BLaER1 treated with 17β-estradiol and CSF1 and Interleukin-3, amounts not matched to agents 10 nM and 100 nM (cell line): ENCODE data around the gene SCAF1.
A peak's percentile ranks its signal among the peaks of the same experiment; 100 is the strongest.

Experiments used
- H3K27ac ChIP-seq, 11 experiments: shearing (Covaris generic); formaldehyde crosslinking; 2 replicates each; pipeline ENCODE4 v1.8.1; 2022
- H3K27me3 ChIP-seq, 11 experiments: shearing (Covaris generic); formaldehyde crosslinking; 2 replicates each; pipeline ENCODE4 v1.8.1; 2022
- H3K36me3 ChIP-seq, 11 experiments: shearing (Covaris generic); formaldehyde crosslinking; 2 replicates each; pipeline ENCODE4 v1.8.1; 2022
- H3K4me1 ChIP-seq, 10 experiments: shearing (Covaris generic); formaldehyde crosslinking; 2 replicates each; pipeline ENCODE4 v1.8.1; 2022
- H3K4me2 ChIP-seq, 11 experiments: shearing (Covaris generic); formaldehyde crosslinking; 2 replicates each; pipeline ENCODE4 v1.8.1; 2022
- H3K4me3 ChIP-seq, 10 experiments: shearing (Covaris generic); formaldehyde crosslinking; 2 replicates each; pipeline ENCODE4 v1.8.1; 2022
- H3K9ac ChIP-seq, 11 experiments: shearing (Covaris generic); formaldehyde crosslinking; 2 replicates each; pipeline ENCODE4 v1.8.1; 2022
- H3K9me3 ChIP-seq, 11 experiments: shearing (Covaris generic); formaldehyde crosslinking; replicated peaks in 1 of 11; 2 replicates each; pipeline ENCODE4 v1.8.1; 2022
- H4K20me1 ChIP-seq, 11 experiments: shearing (Covaris generic); formaldehyde crosslinking; 2 replicates each; pipeline ENCODE4 v1.8.1; 2022
- Cebpa-rat ChIP-seq, 11 experiments: shearing (Covaris generic); IDR thresholded peaks; 2 replicates each; pipeline ENCODE4 v1.8.1; 2022

Gene SCAF1

DNA sequence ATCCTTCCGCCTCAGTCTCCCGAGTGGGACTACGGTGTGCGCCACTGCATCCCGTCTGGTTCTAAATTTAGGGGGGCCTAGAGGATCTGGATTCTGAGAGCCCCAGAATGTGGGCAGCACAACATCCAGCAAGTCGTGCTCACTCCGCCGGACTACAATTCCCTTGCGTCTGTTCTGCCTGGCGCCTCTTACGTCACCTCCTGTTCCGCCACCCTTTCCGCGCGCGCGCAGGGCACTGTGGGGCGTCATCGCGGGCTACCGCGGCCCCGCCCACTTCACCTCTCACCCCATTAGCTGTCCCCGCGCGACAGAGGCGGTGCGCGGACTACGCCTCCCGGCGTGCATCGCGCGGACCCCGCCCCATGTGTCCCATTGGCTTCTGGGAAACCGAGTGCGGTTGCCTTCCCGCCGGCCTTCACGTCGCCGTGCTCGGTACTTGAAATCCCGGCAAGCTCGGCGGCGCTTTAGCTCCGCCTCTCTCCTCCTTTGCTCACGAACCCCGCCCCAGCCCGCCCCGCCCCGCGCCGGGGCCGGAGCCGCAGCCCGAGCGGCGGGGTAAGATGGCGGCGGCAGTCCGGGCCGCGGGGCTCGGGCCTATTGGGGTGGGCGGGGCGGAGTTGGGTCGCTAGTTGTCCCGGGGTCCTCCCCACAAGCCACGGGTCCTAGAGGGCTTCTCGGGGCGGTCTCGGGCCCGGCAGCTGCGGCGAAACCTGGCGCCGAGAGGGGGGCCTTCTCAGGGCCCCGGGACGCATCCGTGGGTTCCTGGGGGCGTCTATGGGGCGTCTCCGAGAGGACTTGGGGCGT, at the start of gene SCAF1:
Gene SCAF1 (plus strand): TSS at position 522 of the 804 bp plus-strand sequence. CDS start 2,818 bp downstream, outside the sequence.
- no peaks in the 10 kb centered on the region for H3K9me3 ChIP-seq
- peak within 1 kb of the TSS; percentile 94 to 99 (median 97) for H3K27ac ChIP-seq
- no peaks in the 10 kb centered on the region for H3K27me3 ChIP-seq
- peaks cover 23 to 29% (median 28%) of the 10 kb centered on the region in 11 experiments for H3K36me3 ChIP-seq
- H4K20me1 ChIP-seq = peaks cover 12 to 35% (median 26%) of the 10 kb centered on the region in 11 experiments; a peak in 19 of 22 replicates
- H3K4me3 ChIP-seq = peak within 1 kb of the TSS; percentile 89 to 100 (median 98)
- H3K9ac ChIP-seq = peak within 1 kb of the TSS; percentile 97 to 100 (median 99)
- TF ChIP-seq Cebpa-rat (IDR thresholded peaks at IDR 0.05) = no peak
- peaks cover 44 to 67% (median 64%) of the 10 kb centered on the region in 10 experiments for H3K4me1 ChIP-seq
- H3K4me2 ChIP-seq = peak within 1 kb of the TSS; percentile 97 to 99 (median 99)

DNA sequence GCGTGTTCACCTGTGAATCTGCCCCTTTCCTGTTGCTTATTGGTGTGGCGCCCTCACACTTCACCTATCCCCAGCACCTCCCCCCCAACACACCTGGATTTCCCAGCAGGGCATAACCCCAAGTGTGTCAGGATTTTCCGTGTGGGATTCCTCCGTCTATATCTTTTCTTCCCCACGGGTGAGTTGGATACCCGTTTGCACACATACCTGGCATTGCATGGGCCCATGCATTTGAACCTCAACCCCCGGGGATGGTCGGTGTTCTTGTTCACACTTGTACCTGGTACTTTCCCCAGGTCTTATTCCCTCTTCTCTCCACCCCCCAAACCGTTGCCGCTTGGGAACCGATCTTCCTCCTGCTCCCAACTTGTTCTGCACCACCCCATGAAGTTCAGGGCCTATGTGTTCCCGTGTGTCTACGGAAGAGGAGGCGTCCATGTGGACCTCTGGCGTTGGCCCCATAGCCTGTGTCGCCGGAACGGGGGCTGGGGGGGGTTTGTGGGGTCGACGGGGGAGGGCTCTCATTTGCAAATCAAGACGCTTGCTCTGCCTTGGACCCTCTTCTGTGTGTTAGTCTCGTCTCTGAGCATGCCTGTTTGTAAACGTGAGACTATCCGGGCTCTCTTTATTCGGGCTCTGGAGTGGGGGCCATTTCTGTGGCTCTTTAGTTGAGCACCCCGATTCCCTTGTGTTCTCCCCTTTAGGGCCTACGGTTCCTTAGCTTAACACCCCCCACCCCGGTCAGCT, 49.4 kb upstream of the SCAF1 start:
- no peak for TF ChIP-seq Cebpa-rat (IDR thresholded peaks at IDR 0.05)
- H3K36me3 ChIP-seq = peaks cover 31 to 40% (median 36%) of the 10 kb centered on the region in 11 experiments
- H3K9ac ChIP-seq = peak overlapping the region; percentile 77 to 98 (median 91)
- H3K4me3 ChIP-seq = peak overlapping the region; percentile 80 to 95 (median 90)
- peak overlapping the region; percentile 92 to 100 (median 98) for H3K4me2 ChIP-seq
- H3K27ac ChIP-seq = peak overlapping the region in 9 of 11 experiments; percentile 73 to 100 (median 97); a peak in 19 of 22 replicates
- peaks cover 8 to 29% (median 12%) of the 10 kb centered on the region in 10 experiments; a peak in 19 of 20 replicates for H3K4me1 ChIP-seq
- no peaks in the 10 kb centered on the region for H3K27me3 ChIP-seq
- peaks cover 19 to 58% (median 44%) of the 10 kb centered on the region in 11 experiments; a peak in 21 of 22 replicates for H4K20me1 ChIP-seq
- no peaks in the 10 kb centered on the region for H3K9me3 ChIP-seq

- Histone ChIP-seq H3K9ac (peak overlapping the region; percentile 44 to 98 (median 91); a peak in 19 of 22 replicates), H3K4me3 (peak overlapping the region; percentile 80 to 95 (median 90)), H3K9me3 (no peaks in the 10 kb centered on the region), H3K27ac (peak overlapping the region in 9 of 11 experiments; percentile 50 to 100 (median 63); a peak in 19 of 22 replicates), H4K20me1 (peaks cover 22 to 66% (median 52%) of the 10 kb centered on the region in 11 experiments; a peak in 21 of 22 replicates), H3K27me3 (no peaks in the 10 kb centered on the region), H3K36me3 (peaks cover 39 to 48% (median 44%) of the 10 kb centered on the region in 11 experiments), H3K4me1 (peaks cover 8 to 29% (median 12%) of the 10 kb centered on the region in 10 experiments; a peak in 19 of 20 replicates), H3K4me2 (peak overlapping the region; percentile 92 to 100 (median 98))
- TF ChIP-seq Cebpa-rat (IDR thresholded peaks at IDR 0.05) = no peak
These were observed 48.5 kb upstream of the SCAF1 start for GRCh38 chr19:49593233-49594113.

DNA sequence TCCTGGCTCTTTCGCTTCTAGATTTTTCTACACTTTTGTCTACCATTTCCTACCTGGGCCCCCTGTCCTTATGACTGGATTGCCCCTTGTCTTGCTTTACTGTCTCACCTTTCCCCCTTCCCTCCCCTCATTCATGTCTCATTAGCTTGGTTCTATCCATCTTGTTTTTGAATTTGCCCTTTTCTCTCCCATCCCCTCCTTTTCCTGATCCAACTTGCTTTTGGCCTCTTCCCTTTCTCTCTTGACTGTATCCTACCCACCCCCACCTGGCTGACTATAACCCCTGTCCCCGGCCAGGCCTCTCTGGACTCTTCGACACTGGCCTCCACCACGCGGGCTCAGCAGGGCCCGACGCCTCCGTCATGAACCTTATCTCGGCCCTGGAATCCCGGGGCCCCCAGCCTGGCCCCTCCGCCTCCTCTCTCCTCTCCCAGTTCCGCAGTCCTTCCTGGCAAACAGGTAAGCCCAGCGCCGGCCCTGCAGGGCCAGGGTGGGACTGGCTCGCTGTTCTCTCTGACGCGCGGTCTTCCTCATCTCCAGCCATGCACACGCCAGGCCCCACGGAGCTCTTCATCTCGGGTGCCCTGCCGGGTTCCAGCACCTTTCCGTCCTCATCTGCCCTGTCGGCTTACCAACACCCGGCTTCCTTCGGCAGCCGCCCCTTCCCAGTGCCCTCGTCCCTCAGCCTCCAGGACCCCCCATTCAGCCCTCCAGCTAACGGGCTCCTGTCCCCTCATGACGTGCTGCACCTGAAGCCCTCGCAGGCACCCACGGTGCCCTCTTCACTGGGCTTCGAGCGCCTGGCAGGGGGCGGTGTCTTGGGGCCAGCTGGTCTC, 47.6 kb upstream of the SCAF1 start:
- peaks cover 8 to 29% (median 12%) of the 10 kb centered on the region in 10 experiments; a peak in 19 of 20 replicates for H3K4me1 ChIP-seq
- H3K9me3 ChIP-seq = no peaks in the 10 kb centered on the region
- peaks cover 48 to 57% (median 53%) of the 10 kb centered on the region in 11 experiments for H3K36me3 ChIP-seq
- TF ChIP-seq Cebpa-rat (IDR thresholded peaks at IDR 0.05) = no peak
- peak overlapping the region; percentile 92 to 100 (median 98) for H3K4me2 ChIP-seq
- H4K20me1 ChIP-seq = peaks cover 31 to 75% (median 62%) of the 10 kb centered on the region in 11 experiments; a peak in 21 of 22 replicates
- peak overlapping the region in 3 of 11 experiments; percentile 23 to 44 (median 35); a peak in 2 of 22 replicates for H3K9ac ChIP-seq
- peak overlapping the region in 4 of 10 experiments; percentile 87 to 94 (median 92); a peak in 3 of 20 replicates for H3K4me3 ChIP-seq
- H3K27me3 ChIP-seq = no peaks in the 10 kb centered on the region
- H3K27ac ChIP-seq = peak overlapping the region in 2 of 11 experiments; percentile 41 to 66; a peak in 4 of 22 replicates

GRCh38 chr19:49594993-49595818, 46.8 kb upstream of the SCAF1 start:
- H3K9ac ChIP-seq = no peak overlapping the region; a peak in 1 of 22 replicates
- peaks cover 56 to 65% (median 61%) of the 10 kb centered on the region in 11 experiments for H3K36me3 ChIP-seq
- no peak overlapping the region for H3K4me3 ChIP-seq
- no peak overlapping the region for H3K27ac ChIP-seq
- H3K9me3 ChIP-seq = no peaks in the 10 kb centered on the region
- no peak for TF ChIP-seq Cebpa-rat (IDR thresholded peaks at IDR 0.05)
- peaks cover 34 to 83% (median 70%) of the 10 kb centered on the region in 11 experiments; a peak in 21 of 22 replicates for H4K20me1 ChIP-seq
- no peaks in the 10 kb centered on the region for H3K27me3 ChIP-seq
- H3K4me2 ChIP-seq = no peak overlapping the region
- peaks cover 7 to 25% (median 11%) of the 10 kb centered on the region in 10 experiments; a peak in 19 of 20 replicates for H3K4me1 ChIP-seq

- Histone ChIP-seq H3K27me3 (no peaks in the 10 kb centered on the region), H4K20me1 (peaks cover 34 to 90% (median 74%) of the 10 kb centered on the region in 11 experiments; a peak in 21 of 22 replicates), H3K36me3 (peaks cover 63 to 72% (median 69%) of the 10 kb centered on the region in 11 experiments), H3K9me3 (no peaks in the 10 kb centered on the region), H3K4me3 (no peak overlapping the region), H3K4me2 (no peak overlapping the region), H3K4me1 (peaks cover 7 to 22% (median 11%) of the 10 kb centered on the region in 10 experiments; a peak in 19 of 20 replicates), H3K27ac (no peak overlapping the region), H3K9ac (no peak overlapping the region)
- TF ChIP-seq Cebpa-rat (IDR thresholded peaks at IDR 0.05) = no peak
These were observed 46.1 kb upstream of the SCAF1 start for GRCh38 chr19:49595819-49596404.
